ENCODE results near the gene PIK3AP1. TPM values are rescaled to one million over a fixed set of nuclear protein-coding genes. Genes with fewer than 3 reads are reported as not detected.

PIK3AP1 gene
- total and polyA plus RNA-seq, 2 of the 13 experiments (the other 11 are each of a cell fraction or from before 2014, with no cell fraction given): 3.6 to 13.8 TPM

DNA sequence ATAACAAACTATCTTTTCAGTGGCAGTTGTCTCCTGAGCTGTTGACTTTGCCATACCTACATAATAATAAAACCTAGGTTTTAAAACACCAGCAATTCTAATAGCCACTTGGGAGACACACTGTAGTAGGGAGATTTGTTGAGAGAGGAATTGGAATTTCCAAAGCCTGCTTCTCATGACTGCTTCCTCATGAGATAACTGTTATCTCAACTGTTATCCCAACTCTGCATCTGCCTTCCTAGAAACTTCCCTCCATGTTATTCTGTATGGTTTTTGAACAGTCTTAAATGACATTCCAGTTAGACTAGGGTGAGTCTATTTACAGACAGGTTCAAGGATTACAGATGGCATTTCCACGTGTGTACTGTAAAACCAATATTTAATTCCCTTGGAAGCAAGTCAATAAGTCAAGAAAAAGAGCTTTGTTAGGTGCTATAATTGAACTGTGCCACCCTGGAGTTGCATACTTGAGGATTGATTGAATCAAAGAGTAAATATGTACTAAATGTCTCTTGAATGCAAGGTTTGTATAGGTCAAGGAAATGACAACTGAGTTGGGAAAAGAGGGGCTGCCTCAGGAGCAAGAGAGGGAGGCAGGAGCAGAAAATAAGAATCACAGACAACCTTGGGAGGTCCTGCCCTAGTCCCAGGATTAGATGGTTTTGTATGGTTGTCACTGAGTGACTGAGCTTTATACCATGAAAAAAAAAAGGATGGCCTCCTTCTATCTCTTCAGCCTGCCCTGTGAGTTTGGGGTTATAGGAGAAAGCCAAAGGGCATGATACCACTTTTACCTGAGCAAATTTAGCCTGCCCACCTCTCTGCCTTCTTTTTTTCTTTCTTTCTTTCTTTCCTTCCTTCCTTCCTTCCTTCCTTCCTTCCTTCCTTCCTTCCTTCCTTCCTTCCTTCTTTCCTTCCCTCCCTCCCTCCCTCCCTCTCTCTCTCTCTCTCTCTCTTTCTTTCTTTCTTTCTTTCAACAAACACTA, 123.6 kb downstream of the PIK3AP1 start (continued):
- TF ChIP-seq, protein P1, sequence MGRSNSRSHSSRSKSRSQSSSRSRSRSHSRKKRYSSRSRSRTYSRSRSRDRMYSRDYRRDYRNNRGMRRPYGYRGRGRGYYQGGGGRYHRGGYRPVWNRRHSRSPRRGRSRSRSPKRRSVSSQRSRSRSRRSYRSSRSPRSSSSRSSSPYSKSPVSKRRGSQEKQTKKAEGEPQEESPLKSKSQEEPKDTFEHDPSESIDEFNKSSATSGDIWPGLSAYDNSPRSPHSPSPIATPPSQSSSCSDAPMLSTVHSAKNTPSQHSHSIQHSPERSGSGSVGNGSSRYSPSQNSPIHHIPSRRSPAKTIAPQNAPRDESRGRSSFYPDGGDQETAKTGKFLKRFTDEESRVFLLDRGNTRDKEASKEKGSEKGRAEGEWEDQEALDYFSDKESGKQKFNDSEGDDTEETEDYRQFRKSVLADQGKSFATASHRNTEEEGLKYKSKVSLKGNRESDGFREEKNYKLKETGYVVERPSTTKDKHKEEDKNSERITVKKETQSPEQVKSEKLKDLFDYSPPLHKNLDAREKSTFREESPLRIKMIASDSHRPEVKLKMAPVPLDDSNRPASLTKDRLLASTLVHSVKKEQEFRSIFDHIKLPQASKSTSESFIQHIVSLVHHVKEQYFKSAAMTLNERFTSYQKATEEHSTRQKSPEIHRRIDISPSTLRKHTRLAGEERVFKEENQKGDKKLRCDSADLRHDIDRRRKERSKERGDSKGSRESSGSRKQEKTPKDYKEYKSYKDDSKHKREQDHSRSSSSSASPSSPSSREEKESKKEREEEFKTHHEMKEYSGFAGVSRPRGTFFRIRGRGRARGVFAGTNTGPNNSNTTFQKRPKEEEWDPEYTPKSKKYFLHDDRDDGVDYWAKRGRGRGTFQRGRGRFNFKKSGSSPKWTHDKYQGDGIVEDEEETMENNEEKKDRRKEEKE (IDR thresholded peaks at IDR 0.05): no peak
- TF ChIP-seq SKI (IDR thresholded peaks at IDR 0.05; ENCODE audit: partially characterized antibody) (peak; percentile 74), ZNF282 (IDR thresholded peaks at IDR 0.05; ENCODE audit: partially characterized antibody) (no peak), SOX13 (IDR thresholded peaks at IDR 0.05) (no peak; the same call in 1 of the 2 replicates), SOX13 (CRISPR knock-in tag; conservative IDR thresholded peaks at IDR 0.05 in 1 of 2, IDR thresholded peaks at IDR 0.05 in 1 of 2) (peak in 1 of 2 experiments; percentile 88; a peak in 2 of 4 replicates), NPAS2 (CRISPR knock-in tag; IDR thresholded peaks at IDR 0.05; ENCODE audit: borderline replicate concordance) (no peak), PHF5A (CRISPR knock-in tag; IDR thresholded peaks at IDR 0.05; ENCODE audit: low read depth, unreplicated experiment) (no peak), SMARCC2 (IDR thresholded peaks at IDR 0.05) (no peak), TBX2 (CRISPR knock-in tag; IDR thresholded peaks at IDR 0.05; ENCODE audit: borderline replicate concordance) (peak; percentile 64)
- TF ChIP-seq, protein P2, sequence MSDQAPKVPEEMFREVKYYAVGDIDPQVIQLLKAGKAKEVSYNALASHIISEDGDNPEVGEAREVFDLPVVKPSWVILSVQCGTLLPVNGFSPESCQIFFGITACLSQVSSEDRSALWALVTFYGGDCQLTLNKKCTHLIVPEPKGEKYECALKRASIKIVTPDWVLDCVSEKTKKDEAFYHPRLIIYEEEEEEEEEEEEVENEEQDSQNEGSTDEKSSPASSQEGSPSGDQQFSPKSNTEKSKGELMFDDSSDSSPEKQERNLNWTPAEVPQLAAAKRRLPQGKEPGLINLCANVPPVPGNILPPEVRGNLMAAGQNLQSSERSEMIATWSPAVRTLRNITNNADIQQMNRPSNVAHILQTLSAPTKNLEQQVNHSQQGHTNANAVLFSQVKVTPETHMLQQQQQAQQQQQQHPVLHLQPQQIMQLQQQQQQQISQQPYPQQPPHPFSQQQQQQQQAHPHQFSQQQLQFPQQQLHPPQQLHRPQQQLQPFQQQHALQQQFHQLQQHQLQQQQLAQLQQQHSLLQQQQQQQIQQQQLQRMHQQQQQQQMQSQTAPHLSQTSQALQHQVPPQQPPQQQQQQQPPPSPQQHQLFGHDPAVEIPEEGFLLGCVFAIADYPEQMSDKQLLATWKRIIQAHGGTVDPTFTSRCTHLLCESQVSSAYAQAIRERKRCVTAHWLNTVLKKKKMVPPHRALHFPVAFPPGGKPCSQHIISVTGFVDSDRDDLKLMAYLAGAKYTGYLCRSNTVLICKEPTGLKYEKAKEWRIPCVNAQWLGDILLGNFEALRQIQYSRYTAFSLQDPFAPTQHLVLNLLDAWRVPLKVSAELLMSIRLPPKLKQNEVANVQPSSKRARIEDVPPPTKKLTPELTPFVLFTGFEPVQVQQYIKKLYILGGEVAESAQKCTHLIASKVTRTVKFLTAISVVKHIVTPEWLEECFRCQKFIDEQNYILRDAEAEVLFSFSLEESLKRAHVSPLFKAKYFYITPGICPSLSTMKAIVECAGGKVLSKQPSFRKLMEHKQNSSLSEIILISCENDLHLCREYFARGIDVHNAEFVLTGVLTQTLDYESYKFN (CRISPR knock-in tag; conservative IDR thresholded peaks at IDR 0.05): peak; percentile 80
- TF ChIP-seq, protein P3, sequence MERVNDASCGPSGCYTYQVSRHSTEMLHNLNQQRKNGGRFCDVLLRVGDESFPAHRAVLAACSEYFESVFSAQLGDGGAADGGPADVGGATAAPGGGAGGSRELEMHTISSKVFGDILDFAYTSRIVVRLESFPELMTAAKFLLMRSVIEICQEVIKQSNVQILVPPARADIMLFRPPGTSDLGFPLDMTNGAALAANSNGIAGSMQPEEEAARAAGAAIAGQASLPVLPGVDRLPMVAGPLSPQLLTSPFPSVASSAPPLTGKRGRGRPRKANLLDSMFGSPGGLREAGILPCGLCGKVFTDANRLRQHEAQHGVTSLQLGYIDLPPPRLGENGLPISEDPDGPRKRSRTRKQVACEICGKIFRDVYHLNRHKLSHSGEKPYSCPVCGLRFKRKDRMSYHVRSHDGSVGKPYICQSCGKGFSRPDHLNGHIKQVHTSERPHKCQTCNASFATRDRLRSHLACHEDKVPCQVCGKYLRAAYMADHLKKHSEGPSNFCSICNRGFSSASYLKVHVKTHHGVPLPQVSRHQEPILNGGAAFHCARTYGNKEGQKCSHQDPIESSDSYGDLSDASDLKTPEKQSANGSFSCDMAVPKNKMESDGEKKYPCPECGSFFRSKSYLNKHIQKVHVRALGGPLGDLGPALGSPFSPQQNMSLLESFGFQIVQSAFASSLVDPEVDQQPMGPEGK (CRISPR knock-in tag; IDR thresholded peaks at IDR 0.05): 0 out of 2 replicates have a peak, but pooled peaks have one; percentile 14
- TF ChIP-seq, protein P4, sequence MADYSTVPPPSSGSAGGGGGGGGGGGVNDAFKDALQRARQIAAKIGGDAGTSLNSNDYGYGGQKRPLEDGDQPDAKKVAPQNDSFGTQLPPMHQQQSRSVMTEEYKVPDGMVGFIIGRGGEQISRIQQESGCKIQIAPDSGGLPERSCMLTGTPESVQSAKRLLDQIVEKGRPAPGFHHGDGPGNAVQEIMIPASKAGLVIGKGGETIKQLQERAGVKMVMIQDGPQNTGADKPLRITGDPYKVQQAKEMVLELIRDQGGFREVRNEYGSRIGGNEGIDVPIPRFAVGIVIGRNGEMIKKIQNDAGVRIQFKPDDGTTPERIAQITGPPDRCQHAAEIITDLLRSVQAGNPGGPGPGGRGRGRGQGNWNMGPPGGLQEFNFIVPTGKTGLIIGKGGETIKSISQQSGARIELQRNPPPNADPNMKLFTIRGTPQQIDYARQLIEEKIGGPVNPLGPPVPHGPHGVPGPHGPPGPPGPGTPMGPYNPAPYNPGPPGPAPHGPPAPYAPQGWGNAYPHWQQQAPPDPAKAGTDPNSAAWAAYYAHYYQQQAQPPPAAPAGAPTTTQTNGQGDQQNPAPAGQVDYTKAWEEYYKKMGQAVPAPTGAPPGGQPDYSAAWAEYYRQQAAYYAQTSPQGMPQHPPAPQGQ (CRISPR knock-in tag; IDR thresholded peaks at IDR 0.05; ENCODE audit: borderline replicate concordance): no peak
- TF ChIP-seq, protein P5, sequence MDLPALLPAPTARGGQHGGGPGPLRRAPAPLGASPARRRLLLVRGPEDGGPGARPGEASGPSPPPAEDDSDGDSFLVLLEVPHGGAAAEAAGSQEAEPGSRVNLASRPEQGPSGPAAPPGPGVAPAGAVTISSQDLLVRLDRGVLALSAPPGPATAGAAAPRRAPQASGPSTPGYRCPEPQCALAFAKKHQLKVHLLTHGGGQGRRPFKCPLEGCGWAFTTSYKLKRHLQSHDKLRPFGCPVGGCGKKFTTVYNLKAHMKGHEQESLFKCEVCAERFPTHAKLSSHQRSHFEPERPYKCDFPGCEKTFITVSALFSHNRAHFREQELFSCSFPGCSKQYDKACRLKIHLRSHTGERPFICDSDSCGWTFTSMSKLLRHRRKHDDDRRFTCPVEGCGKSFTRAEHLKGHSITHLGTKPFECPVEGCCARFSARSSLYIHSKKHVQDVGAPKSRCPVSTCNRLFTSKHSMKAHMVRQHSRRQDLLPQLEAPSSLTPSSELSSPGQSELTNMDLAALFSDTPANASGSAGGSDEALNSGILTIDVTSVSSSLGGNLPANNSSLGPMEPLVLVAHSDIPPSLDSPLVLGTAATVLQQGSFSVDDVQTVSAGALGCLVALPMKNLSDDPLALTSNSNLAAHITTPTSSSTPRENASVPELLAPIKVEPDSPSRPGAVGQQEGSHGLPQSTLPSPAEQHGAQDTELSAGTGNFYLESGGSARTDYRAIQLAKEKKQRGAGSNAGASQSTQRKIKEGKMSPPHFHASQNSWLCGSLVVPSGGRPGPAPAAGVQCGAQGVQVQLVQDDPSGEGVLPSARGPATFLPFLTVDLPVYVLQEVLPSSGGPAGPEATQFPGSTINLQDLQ (CRISPR knock-in tag; IDR thresholded peaks at IDR 0.05): no peak
